Activated CD4-positive, alpha-beta memory T cell treated with anti-CD3 and anti-CD28 coated beads for 36 hours (primary cell): ENCODE measurements around the gene MMRN2. TPM values are rescaled to one million over a fixed set of nuclear protein-coding genes. Genes with fewer than 3 reads are reported as not detected.
A peak's percentile ranks its signal among the peaks of the same experiment; 100 is the strongest.

Experiments
- CTCF ChIA-PET: fragments of 350-600 bp; sonication (Branson Sonifier 250); formaldehyde crosslinking; loops from one replicate; lab custom pipeline; 2021; ENCODE audit warnings: antibody characterized with exemption, inconsistent platforms; lab: Charles Lee
- POLR2A ChIA-PET: fragments of 350-600 bp; sonication (Branson Sonifier 250); formaldehyde crosslinking; loops from one replicate; lab custom pipeline; 2021; ENCODE audit warnings: antibody characterized with exemption; lab: Charles Lee
- DNase-seq: peaks from one replicate; pipeline ENCODE4 v3.0.0-alpha.2; 2020
- H3K27ac Mint-ChIP-seq: one replicate; pipeline ENCODE4 v1.8.0; 2021; ENCODE audit warnings: mixed read lengths
- H3K27me3 Mint-ChIP-seq: one replicate; pipeline ENCODE4 v1.8.0; 2021; ENCODE audit warnings: mixed read lengths
- H3K36me3 Mint-ChIP-seq: one replicate; pipeline ENCODE4 v1.8.0; 2021; ENCODE audit warnings: mixed read lengths
- H3K4me1 Mint-ChIP-seq: one replicate; pipeline ENCODE4 v1.8.0; 2021; ENCODE audit warnings: low read depth, mixed read lengths
- H3K4me3 Mint-ChIP-seq: one replicate; pipeline ENCODE4 v1.8.0; 2021; ENCODE audit warnings: mild to moderate bottlenecking, mixed read lengths
- H3K9me3 Mint-ChIP-seq: one replicate; pipeline ENCODE4 v1.8.0; 2021; ENCODE audit warnings: mixed read lengths
- intact Hi-C: fragments of 100-400 bp; cut with micrococcal nuclease; formaldehyde crosslinking; loops from one replicate; pipeline ENCODE4 v1.15.1; 2023
- total RNA-seq, 2 experiments: library from RNA; stranded (reverse); gene quantifications; one replicate each; pipeline ENCODE4 v1.2.3, GENCODE V29; 2021

MMRN2 gene
- total RNA-seq, 2 experiments from 2014 or later: not detected

DNA sequence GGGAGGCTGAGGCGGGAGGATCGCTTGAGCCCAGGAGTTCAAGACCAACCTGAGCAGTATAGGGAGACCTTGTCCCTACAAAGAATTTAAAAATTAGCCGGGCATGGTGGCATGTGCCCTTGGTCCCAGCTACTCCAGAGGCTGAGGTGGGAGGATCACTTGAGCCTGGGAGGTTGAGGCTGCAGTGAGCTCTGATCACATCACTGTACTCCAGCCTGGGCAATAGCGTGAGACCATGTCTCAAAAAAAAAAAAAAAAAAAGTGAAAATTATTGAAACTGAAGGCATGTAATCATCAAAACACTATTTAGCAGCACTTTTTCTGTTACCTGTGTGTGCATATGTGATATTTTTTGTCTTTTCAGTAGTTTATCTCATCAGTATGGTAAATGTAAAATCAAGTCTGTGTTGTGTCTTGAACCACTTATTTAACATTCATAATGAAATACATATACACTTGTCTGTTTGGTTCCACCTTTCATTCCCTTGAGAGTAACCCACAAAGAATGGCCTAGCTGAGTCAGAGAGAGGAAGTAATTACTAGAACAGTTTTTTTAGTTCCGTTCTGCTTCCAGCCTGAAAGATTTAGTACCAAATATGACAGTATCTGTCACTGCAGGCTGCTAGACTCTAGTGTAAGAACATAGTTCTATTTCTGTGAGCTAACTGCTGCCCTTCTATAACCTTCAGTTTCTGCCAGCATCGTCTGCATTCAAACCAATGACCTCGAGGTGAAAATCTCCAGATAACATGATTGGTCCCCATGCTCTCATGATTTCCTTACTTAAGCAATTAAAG lies 68.6 kb downstream of the MMRN2 start:
- Mint-ChIP-seq H3K4me3 (no peak overlapping the region), H3K36me3 (peaks cover 1% of the 10 kb centered on the region), H3K4me1 (peaks cover 10% of the 10 kb centered on the region), H3K27me3 (no peaks in the 10 kb centered on the region), H3K9me3 (no peaks in the 10 kb centered on the region), H3K27ac (peak overlapping the region; percentile 28)
- ChIA-PET POLR2A (interaction anchor here (1.0 kb wide), 1 partner anchor 177 kb away, joined by 4 read pairs; no protein-coding TSS in a partner anchor), CTCF (interaction anchor here (0.6 to 1.4 kb wide), 4 partner anchors 10 to 797 kb away, joined by 3 to 4 read pairs (median 3); no protein-coding TSS in a partner anchor)
- intact Hi-C loops: loop anchor here (5.0 kb wide), 1 partner anchor 131 kb away; the partner anchor contains the start of gene BMPR1A
- no peak for DNase-seq

Other genes starting within 250 kb of the MMRN2 start
- 10 to 100 TPM; 10.8 to 13.6 TPM for gene BMPR1A, start 201.0 kb downstream of the MMRN2 start, total RNA-seq
- gene SNCG, start 984 bp upstream of the MMRN2 start, total RNA-seq: not detected
- gene ADIRF, start 10.9 kb upstream of the MMRN2 start, total RNA-seq: not detected
- not detected for gene FAM25A, start 62.7 kb upstream of the MMRN2 start, total RNA-seq
- 100 to 1,000 TPM; 174 to 180 TPM for gene GLUD1, start 137.2 kb upstream of the MMRN2 start, total RNA-seq
- gene SHLD2, start 137.6 kb upstream of the MMRN2 start, total RNA-seq: 10 to 100 TPM; 32.2 to 32.6 TPM